ENCODE measurements around the gene ASB10. TPM values are rescaled to one million over a fixed set of nuclear protein-coding genes. Genes with fewer than 3 reads are reported as not detected.
A peak's percentile ranks its signal among the peaks of the same experiment; 100 is the strongest.

ASB10 gene
- total and polyA plus RNA-seq, 8 donors: 0.05 TPM; not detected in 7

- H3K36me3 ChIP-seq: no peaks in the 10 kb centered on the region
- intact Hi-C loops (cut with DNase I; ENCODE audit: low total_unique reads): no loop called here
- H3K4me3 ChIP-seq: no peak overlapping the region
- peaks cover 0 to 11% (median 5%) of the 10 kb centered on the region in 4 donors for H3K4me1 ChIP-seq
- 65 to 81% (median 71%) methylated on average over 3 of the region's 3 CpGs for WGBS, 5 donors
- H3K27ac ChIP-seq: no peak overlapping the region
- peaks cover 0 to 52% (median 18%) of the 10 kb centered on the region in 3 donors for H3K27me3 ChIP-seq
- DNase-seq: no peak
- TF ChIP-seq CTCF (IDR thresholded peaks at IDR 0.05) (no peak), EP300 (IDR thresholded peaks at IDR 0.05) (no peak), POLR2A (IDR thresholded peaks at IDR 0.05) (no peak), POLR2AphosphoS5 (IDR thresholded peaks at IDR 0.05) (no peak)
- H3K9me3 ChIP-seq: no peaks in the 10 kb centered on the region
Measured at GRCh38 chr7:151201344-151201743, 14.3 kb upstream of the ASB10 start.

GRCh38 chr7:151198945-151199848 lies 12.1 kb upstream of the ASB10 start:
- Histone ChIP-seq H3K9me3 (no peaks in the 10 kb centered on the region), H3K27ac (no peak overlapping the region), H3K36me3 (no peaks in the 10 kb centered on the region), H3K4me1 (peaks cover 0 to 11% (median 5%) of the 10 kb centered on the region in 4 donors), H3K4me3 (no peak overlapping the region), H3K27me3 (peaks cover 0 to 51% (median 2%) of the 10 kb centered on the region in 3 donors)
- intact Hi-C loops (cut with DNase I; ENCODE audit: low total_unique reads): no loop called here
- 43 to 59% (median 52%) methylated on average over 12 to 30 of the region's 30 CpGs for whole genome bisulfite sequencing, 5 donors
- no peak for TF ChIP-seq EP300 (IDR thresholded peaks at IDR 0.05)
- DNase-seq: peak in 1 of 2 donors; percentile 80

- Histone ChIP-seq H3K4me1 (peaks cover 0 to 11% (median 5%) of the 10 kb centered on the region in 4 donors), H3K4me3 (no peak overlapping the region), H3K27me3 (peaks cover 0 to 43% (median 0%) of the 10 kb centered on the region in 3 donors), H3K9me3 (no peaks in the 10 kb centered on the region), H3K36me3 (no peaks in the 10 kb centered on the region), H3K27ac (no peak overlapping the region)
- no peak for DNase-seq
- intact Hi-C loops (cut with DNase I; ENCODE audit: low total_unique reads): no loop called here
- no peak for TF ChIP-seq POLR2AphosphoS5 (IDR thresholded peaks at IDR 0.05)
- TF ChIP-seq EP300 (IDR thresholded peaks at IDR 0.05): no peak
- TF ChIP-seq POLR2A (IDR thresholded peaks at IDR 0.05): no peak
- TF ChIP-seq CTCF (IDR thresholded peaks at IDR 0.05): no peak
Measured at GRCh38 chr7:151197932-151198331, 10.9 kb upstream of the ASB10 start.

- H3K4me3 ChIP-seq: no peak overlapping the region
- H3K9me3 ChIP-seq: no peaks in the 10 kb centered on the region
- H3K27me3 ChIP-seq: peaks cover 0 to 55% (median 0%) of the 10 kb centered on the region in 3 donors
- no peak overlapping the region for H3K27ac ChIP-seq
- DNase-seq: no peak
- peaks cover 0 to 11% (median 5%) of the 10 kb centered on the region in 4 donors for H3K4me1 ChIP-seq
- no peaks in the 10 kb centered on the region for H3K36me3 ChIP-seq
- intact Hi-C loops (cut with DNase I; ENCODE audit: low total_unique reads): no loop called here
- no peak for TF ChIP-seq EP300 (IDR thresholded peaks at IDR 0.05)
- TF ChIP-seq POLR2A (IDR thresholded peaks at IDR 0.05): no peak
- no peak for TF ChIP-seq POLR2AphosphoS5 (IDR thresholded peaks at IDR 0.05)
- TF ChIP-seq CTCF (IDR thresholded peaks at IDR 0.05): no peak
- 36 to 56% (median 51%) methylated on average over 17 to 19 of the region's 19 CpGs for WGBS, 5 donors
Measured at GRCh38 chr7:151195616-151196450, 8.8 kb upstream of the ASB10 start.
